Adipose tissue (tissue), 3 donors: ENCODE measurements around the gene FAM117A. TPM values are rescaled to one million over a fixed set of nuclear protein-coding genes. Genes with fewer than 3 reads are reported as not detected.

Experiments
- H3K27ac ChIP-seq: one replicate; pipeline ENCODE4 v1.5.1; 2013; ENCODE audit warnings: low read depth, low read length
- WGBS, 3 donors: extraction: QIAGEN DNeasy Blood & Tissue Kit; methylation state at CpG; one replicate each; pipeline ENCODE4 v1.1.7; 2013; 5-methylcytosine and 5-hydroxymethylcytosine counted together
- polyA plus RNA-seq, 3 donors: library from polyadenylated mRNA; stranded (reverse); fragments of 200-250 nt; gene quantifications; one replicate each; pipeline ENCODE4 v1.2.3, GENCODE V29; 2013
- donor health status: healthy with polysubstance abuse.
- donor health status: Bipolar disorder and iron deficiency.
- donor health status: healthy.

FAM117A gene
- polyA plus RNA-seq, 3 donors: 5.6 to 10.7 (median 7.7) TPM

DNA sequence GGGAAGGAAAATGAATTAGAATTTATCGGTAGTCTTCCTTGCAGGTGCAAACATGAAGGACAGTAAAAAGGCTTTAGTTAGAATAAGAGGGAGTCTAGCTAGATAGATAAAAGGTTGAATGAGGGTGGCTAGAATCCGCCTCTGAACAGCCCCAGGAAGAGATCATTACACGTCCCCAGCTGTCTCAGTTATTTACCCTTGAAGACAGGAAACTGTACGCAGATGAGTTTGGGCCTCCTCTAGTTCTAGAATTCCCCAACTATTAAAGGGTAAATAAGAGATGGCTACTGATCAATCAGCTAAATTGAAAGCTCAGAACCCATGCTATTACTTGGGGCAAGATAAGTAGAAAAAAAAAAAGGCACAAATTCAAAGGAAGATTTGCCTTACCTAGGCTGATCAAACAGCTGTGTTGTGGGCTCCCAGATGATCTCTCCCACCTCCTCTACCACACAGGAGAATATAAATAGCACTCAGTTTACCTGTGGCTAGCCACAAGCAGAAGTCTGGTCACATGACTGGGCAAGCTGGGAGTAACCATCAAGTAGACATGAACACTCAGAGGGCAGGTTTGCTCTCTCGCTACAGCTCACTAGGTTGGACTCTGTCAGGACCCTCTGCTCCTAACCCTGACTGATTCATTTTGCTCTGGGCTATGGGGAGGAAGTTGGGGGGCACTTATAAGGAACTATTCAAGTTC, 17.0 kb downstream of the FAM117A start:
- 64 to 83% (median 68%) methylated on average over 5 of the region's 5 CpGs for WGBS, 3 donors
- no peak overlapping the region for H3K27ac ChIP-seq

DNA sequence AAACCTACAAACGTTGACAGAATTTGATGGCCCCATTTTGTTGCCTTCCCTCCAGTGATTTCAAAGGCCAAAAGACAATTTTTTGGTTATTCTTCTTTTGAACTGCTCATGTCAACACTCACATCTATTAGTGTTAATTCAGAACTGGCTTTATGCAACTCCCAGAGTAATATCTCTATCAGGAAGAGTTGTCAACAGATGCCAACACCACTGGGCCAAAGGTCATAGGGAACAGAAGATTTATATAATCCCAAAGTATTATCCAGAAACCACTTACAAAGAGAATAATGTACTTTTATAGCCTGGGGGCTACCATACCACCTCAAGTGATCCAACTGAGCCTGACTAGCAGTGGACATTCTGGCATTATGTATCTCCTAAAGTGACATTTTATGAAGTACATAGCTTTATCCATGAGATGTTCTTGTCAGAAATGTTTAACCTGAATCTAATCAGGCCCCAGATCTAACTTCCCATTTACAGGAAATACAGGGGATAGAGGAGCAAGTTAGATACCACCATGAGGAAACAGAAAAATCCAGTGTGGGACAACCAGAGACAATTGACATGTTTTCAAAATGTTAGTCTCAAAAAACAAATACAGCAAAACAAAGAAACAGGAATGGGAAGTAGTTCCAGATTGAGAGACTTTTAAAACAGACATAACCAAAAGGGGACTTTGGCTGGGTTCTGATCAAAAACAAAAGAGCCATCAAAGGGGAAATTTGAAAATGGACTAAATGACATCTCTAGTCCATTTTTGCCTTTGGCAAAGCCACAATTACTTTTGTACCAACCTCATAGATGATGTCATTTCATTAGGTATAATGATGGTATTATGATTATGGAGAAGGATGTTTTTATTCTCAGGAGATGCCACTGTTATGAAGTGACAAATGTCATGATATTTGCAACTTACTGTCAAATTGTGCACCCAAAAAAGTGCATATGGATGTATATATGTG, 18.5 kb downstream of the FAM117A start:
- 66 to 81% (median 68%) methylated on average over 1 of the region's 1 CpG for WGBS, 3 donors
- no peak overlapping the region for H3K27ac ChIP-seq

DNA sequence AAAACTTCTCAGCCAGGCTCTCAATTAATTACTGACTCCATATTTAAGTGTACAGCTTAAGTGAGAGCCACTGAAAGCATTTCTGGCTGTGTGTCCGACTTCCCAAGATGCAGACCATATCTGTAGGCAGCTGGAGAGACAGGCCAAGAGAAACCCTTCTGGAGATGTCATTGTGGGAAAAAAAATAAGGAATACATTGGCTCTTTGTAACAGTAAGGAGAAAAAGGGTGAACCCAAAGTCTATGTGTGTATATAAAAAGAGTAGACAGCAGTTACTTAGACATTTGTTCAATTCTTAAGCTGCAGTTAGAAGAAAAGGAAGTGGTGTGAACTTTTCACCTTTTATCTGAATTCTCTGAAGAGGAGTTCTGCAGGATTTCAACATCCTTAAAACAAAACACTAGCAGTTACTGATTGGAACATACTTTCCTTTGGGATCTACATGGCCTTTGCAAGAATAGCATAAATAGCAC, 21.7 kb downstream of the FAM117A start:
- no peak overlapping the region for H3K27ac ChIP-seq
- WGBS, 3 donors: 15 to 70% (median 29%) methylated on average over 1 of the region's 1 CpG

DNA sequence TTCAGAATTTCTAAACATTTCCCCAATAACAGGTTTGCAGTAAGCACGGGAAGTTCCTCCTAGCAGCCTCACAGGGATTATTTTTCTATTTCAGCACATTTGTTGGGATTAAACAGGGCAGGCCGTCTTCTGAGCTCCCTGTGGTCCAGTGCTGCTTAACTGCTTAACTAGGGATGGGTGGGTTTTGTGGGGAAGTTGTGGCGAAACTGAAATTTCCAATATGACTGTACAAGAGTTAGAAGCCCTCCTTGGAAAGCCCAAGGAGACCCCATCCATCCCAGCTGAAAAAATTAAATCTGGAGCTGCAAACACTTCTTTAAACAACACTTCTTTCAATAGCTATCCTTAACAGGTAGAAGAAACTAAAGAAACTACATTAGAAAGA, 22.2 kb downstream of the FAM117A start:
- H3K27ac ChIP-seq: peak overlapping the region; percentile 17
- 33 to 70% (median 37%) methylated on average over 3 of the region's 3 CpGs for WGBS, 3 donors

DNA sequence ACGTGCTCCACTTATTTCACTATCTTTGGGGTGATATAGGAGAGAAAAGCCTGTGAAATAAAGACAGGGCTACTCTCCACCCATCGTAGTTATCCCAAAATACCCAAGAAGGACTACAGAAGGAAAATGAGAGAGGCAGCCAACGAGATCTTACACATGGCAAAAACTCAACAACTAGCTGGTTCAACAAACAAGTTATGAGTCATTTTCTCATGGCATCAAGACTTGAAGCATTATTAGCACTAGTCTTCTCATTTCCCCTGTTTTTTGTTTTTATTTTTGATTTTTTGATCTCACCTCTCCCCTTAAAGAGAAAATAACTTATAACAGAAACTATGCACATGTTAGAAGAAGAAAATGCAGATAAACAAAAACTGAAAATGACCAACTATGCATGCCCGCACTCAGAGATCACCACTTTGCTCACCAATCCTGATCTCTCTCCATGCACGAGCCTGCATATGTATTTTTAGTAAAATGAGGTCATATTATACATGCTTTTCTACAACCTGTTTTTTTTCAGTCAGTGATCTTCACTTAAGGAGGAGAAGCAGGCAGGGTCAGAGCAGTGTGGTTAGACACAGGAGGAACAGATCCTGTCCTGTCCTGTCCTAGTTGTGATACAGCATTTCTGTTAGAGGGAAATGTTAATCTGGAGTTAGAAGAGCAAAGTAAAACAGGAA, 22.8 kb downstream of the FAM117A start:
- WGBS, 3 donors: 42 to 68% (median 48%) methylated on average over 5 of the region's 5 CpGs
- H3K27ac ChIP-seq: peak overlapping the region; percentile 17

DNA sequence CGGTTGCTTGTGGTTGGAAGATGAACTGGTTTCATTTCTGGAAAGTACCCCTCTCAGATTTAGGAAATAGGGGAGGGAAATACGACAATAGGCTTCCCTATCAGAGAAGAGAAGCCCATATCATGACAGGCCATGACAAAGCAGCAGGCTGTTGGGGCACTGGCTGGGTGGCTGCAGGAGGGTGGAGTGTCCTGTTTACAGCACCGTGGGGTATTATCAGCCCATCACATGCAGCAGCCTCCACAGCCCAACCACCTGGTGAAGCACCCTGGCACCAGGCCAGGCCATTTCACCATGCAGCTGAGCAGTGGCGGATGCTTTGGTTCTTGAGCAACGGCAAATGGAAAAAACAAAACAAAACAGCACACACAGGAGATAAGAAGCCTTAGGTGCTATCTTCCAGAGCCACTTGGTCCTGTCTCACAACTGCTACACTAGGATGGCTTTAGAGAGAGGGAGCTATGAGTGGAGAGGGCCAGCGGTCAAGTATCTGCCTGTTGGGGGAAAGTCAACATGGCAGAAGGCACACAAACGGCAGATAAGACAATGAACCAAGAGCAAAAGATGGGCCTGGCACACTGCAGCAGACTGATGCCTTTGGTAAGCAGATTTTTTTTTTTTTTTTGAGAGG, 24.2 kb downstream of the FAM117A start:
- peak overlapping the region; percentile 29 for H3K27ac ChIP-seq
- WGBS, 3 donors: 31 to 45% (median 43%) methylated on average over 7 of the region's 7 CpGs

DNA sequence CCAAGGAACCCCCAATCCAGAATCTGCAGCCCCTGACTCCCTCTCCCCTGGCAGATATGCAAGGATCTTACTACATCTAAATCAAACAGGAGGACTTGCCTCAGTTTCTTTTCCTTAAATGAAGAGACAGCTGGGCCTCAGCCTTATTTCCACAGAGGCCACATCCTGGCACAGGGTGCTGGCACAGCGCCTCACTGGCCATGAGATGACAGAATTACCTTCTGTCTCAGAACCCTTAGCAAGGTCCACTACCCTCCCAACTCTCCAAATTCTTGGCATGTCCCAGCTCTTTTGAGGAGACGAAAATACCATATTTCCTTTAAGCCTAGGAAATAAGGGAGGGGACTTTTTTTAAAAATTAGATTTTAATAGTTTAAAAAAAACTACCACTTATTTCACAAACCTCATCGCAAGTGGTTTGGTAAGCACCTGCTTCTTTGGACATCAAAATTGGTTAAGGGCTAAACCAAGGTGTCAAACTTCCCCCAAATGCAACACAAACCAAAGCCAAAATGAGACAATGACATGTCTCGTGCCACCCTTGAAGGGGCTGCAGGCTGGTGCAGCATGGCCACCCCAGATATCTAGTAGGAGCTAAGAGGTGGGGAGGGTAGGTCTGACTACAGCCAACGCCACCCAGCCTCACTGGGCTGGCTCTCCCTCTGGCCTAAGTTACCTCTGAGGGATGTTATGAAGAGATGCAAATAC, 25.3 kb downstream of the FAM117A start:
- WGBS, 3 donors: 52 to 73% (median 57%) methylated on average over 5 of the region's 5 CpGs

DNA sequence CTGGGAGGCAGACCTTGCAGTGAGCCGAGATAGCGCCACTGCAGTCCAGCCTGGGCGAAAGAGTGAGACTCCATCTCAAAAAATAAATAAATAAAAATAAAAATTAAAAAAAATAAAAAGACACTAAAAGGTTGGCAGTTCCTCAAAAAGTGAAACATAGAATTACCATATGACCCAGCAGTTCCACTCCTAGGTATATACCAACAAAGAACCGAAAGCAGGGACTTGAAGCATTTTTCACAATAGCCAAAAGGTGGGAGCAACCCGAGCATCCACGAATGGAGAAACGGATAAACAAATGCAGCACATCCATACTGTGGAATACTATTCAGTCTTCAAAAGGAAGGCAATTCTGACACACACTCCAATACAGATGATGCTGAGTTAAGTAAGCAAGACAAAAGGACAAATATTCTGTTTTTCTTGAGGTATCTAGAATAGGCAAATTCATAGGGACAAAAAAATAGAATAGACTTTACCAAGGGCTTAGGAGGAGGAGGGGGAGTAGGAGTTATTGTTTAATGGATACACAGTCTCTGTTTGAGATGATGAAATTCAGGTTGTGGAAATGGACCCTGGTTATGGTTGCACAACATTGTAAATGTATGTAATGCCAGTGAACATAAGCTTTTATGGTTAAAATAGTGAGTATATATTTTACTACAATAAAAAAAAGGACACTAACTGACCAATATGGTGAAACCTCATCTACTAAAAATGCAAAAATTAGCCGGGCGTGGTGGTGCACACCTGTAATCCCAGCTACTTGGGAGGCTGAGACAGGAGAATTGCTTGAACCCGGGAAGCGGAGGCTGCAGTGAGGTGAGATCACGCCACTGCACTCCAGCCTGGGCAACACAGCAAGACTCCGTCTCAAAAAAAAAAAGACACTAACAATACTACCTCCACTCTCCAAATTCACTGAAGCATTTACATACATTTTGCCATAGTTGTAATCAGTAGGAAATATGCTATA, 29.1 kb downstream of the FAM117A start:
- 79 to 95% (median 87%) methylated on average over 13 of the region's 13 CpGs for WGBS, 3 donors
- no peak overlapping the region for H3K27ac ChIP-seq

More for the DNA sequence above, 25.3 kb downstream of the FAM117A start:
- no peak overlapping the region for H3K27ac ChIP-seq

DNA sequence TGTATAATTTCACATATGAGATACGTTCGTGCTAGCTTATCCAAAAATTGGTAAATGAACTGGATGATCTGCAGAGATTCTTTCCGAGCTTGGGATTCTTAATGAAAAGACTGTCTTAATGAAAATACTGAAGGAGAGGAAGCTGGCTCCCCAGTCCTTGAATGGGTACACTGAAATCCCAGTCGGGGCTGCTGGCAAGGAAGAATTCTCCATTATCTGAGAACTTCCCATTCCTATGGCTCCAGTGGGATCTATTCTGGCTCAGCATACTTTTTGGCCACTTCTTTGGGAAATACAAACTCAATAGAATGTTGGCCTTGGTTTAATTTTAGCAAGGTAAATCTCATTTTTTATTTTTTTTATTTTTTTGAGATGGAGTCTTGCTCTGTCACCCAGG, 32.5 kb downstream of the FAM117A start:
- WGBS, 3 donors: 43 to 71% (median 47%) methylated on average over 4 of the region's 4 CpGs
- no peak overlapping the region for H3K27ac ChIP-seq

DNA sequence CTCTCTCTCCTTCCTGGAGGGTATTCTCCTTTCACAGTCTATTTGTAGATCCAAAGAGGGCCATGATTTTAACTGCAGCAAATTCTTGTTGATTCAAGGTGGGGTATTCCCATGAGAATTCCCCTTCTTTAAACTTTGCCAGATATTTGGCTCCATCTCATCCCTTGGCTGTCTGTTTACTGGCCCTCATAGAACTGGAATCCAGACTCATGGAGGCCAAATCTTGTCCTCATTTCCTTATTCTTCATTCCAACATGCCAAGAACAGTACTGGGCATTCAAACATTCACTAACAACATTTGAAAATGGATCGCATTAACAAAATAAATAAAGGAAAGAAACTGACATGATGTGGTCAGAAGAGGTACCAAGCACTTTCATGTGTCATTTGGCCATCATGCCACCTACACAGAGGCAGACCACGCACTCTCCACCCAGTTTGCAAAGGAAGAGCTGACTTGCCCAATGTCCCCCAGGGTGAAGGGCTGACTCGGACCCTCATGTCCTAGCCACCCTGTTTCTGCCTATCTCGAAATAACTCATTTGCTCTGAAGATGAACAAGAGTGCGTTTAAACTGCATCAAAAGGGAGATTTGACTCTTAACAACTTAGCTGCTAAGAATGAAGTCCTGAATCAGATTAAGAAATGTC, 33.0 kb downstream of the FAM117A start:
- no peak overlapping the region for H3K27ac ChIP-seq
- 59 to 85% (median 64%) methylated on average over 5 of the region's 5 CpGs for WGBS, 3 donors

DNA sequence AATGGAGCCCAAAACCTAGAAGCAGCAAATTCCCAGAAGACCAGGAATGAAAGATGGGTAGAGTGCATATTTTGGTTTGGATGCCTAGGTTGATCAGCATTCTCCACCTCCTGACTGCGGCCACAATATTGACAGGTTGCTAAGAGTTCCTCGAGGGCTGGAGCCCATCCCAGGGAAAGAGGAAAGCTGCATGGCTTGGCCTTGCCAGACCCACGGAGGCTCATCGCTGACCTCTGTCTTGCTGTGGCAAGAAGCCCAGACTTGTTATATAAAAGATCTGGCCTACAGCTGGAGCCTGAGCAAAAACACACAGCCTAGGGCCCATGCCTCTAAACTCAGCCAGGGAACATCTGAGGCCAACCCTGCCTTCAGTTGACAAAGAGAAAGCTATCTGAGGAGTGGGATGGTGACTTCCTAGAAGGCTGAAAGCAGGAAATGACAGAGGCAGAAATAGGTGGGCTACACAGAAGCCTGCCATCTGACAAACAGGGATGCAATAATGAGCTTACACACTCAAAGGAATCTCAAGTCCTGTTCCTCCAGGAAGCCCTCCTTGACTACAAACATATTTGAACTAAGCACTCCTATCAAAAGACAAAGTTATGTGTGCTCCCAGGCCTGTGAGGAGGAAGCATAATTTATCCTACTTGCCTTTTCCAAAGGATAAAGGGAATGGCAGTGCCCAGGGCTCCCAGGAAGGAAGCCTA, 33.7 kb downstream of the FAM117A start:
- H3K27ac ChIP-seq: no peak overlapping the region
- WGBS, 3 donors: 9 to 30% (median 25%) methylated on average over 4 of the region's 4 CpGs

DNA sequence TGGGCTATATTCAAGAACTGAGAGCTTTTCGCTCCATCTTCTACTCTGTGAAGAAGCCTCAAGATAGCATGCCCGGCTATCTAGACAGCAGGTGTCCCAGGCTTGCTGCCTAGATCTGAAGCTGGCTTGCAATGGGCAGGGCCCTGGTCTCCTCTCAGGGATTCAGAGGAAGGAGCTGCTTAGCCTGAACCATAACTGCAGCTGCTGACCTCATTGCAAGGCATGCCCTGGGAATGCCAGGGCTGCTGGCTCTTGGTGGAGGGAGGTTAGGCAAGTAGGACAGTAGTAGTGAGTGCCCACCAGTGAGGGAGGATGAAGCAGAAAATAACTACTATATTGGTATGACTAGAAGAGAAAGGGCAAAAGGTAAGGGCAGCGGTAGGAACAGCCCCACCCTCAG, 34.9 kb downstream of the FAM117A start:
- WGBS, 3 donors: 89 to 95% (median 91%) methylated on average over 3 of the region's 3 CpGs
- no peak overlapping the region for H3K27ac ChIP-seq

DNA sequence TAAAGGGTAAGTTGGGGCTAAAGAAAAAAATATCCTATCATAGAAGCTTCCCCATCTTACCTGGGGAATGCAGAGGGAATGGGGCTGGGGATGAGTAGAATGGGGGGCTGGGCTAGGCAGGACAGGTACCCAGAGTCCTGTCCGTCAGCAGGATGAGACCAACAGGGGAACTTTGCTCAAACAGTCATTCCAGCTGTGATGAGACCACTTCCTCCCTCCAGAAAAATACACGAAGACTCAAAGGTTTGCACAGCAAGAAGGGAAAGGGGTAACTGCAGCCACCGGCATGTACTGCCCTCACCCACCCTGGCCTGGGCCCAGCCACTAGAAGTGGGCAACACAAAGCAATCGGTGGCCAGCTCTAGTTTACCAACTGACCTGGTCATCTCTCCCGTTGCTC, 35.5 kb downstream of the FAM117A start:
- 61 to 85% (median 65%) methylated on average over 5 of the region's 5 CpGs for WGBS, 3 donors
- H3K27ac ChIP-seq: no peak overlapping the region

DNA sequence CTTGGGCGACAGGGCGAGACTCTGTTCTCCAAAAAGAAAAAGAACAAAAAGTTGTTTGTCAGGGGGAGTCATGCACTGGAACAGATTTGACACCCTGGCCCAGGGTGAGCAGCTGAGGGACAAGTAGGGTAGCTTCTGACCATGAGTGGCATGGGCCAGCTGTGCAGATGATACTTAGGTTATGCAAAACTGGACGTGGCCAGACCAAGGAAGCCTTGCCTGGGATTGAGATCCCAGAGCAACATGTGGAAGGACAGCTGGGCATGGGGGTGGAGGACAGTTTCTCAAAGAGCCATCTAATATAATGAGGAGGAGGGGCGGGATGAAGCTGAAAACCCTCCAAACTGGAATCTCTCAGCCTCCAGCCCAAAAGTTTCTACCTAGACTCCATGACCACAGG, 36.6 kb downstream of the FAM117A start:
- no peak overlapping the region for H3K27ac ChIP-seq

DNA sequence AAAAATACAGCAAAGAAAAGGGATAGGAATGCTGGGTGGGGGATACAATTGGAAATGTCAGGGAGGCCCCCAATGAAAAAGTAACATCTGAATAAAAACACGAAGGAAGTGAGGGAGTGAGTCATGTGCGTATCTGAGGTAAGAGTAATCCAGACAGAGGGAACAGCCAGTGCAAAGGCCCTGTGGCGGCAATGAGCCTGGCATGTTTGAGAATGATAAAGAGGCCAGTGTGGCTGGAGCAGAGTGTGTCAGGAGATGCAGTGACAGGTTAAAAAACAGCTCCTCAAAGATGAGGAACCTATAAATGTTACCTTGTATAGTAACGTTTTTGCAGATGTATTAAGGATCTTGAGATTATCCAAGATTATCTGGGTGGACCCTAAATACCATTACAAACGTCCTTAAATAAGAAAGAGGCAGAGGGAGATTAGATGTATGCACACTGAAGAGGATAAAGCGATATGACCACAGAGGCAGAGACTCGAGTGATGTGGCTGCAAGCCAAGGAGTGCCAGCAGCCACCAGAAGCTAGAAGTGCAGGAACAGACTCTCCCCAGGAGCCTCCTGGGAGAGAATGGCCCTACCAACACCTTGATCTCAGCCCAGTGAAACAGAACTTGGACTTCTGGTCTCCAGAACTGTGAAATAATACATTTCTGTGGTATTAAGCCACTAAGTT, 38.3 kb downstream of the FAM117A start:
- 90 to 91% (median 90%) methylated on average over 7 of the region's 7 CpGs for WGBS, 3 donors

More for the DNA sequence above, 36.6 kb downstream of the FAM117A start:
- WGBS, 3 donors: 93 to 95% (median 94%) methylated on average over 4 of the region's 4 CpGs

More for the DNA sequence above, 38.3 kb downstream of the FAM117A start:
- no peak overlapping the region for H3K27ac ChIP-seq
